GM06990 (cell line): ENCODE measurements around the gene BEST2.

ENCODE experiments used
- DNase-seq: peaks from one replicate; pipeline ENCODE4 v3.0.0-alpha.2; 2011; ENCODE audit not compliant: insufficient read length; ENCODE audit errors: extremely low read depth
- H3K27me3 ChIP-seq: replicated peaks from 2 replicates; pipeline ENCODE4 v1.6.0; 2011; ENCODE audit warnings: low read length; ENCODE audit not compliant: control insufficient read depth, insufficient read depth
- H3K36me3 ChIP-seq: 2 replicates; pipeline ENCODE4 v1.5.1; 2011; ENCODE audit warnings: low read length; ENCODE audit not compliant: control insufficient read depth, insufficient read depth
- H3K4me3 ChIP-seq: replicated peaks from 2 replicates; pipeline ENCODE4 v1.5.1; 2011; ENCODE audit warnings: low read depth, mild to moderate bottlenecking, control low read depth, low read length
- CTCF ChIP-seq: IDR thresholded peaks from 2 replicates; pipeline ENCODE4 v1.5.1; 2011; ENCODE audit warnings: low read length, control low read depth, mild to moderate bottlenecking, inconsistent platforms; ENCODE audit not compliant: insufficient read depth, poor library complexity, severe bottlenecking

The BEST2 gene

GRCh38 chr19:12759686-12760085 lies 8.1 kb downstream of the BEST2 start:
- H3K36me3 ChIP-seq = no peaks in the 10 kb centered on the region; the same call in 1 of the 2 replicates
- no peak overlapping the region for H3K4me3 ChIP-seq
- DNase-seq = no peak
- H3K27me3 ChIP-seq = no peaks in the 10 kb centered on the region
- no peak for TF ChIP-seq CTCF

GRCh38 chr19:12763100-12763499 lies 11.5 kb downstream of the BEST2 start:
- no peak for DNase-seq
- H3K27me3 ChIP-seq = no peaks in the 10 kb centered on the region
- H3K36me3 ChIP-seq = no peaks in the 10 kb centered on the region; the same call in 1 of the 2 replicates
- no peak for TF ChIP-seq CTCF
- H3K4me3 ChIP-seq = no peak overlapping the region

GRCh38 chr19:12764698-12765097 lies 13.1 kb downstream of the BEST2 start:
- Histone ChIP-seq H3K4me3 (no peak overlapping the region), H3K36me3 (no peaks in the 10 kb centered on the region; the same call in 1 of the 2 replicates), H3K27me3 (no peaks in the 10 kb centered on the region)
- TF ChIP-seq CTCF = no peak
- DNase-seq = no peak

GRCh38 chr19:12766051-12766521 lies 14.5 kb downstream of the BEST2 start:
- Histone ChIP-seq H3K27me3 (no peaks in the 10 kb centered on the region), H3K36me3 (no peaks in the 10 kb centered on the region; the same call in 1 of the 2 replicates), H3K4me3 (peak overlapping the region; percentile 43)
- peak; percentile 80 for DNase-seq
- peak; percentile 89 for TF ChIP-seq CTCF

- Histone ChIP-seq H3K4me3 (no peak overlapping the region), H3K36me3 (no peaks in the 10 kb centered on the region; the same call in 1 of the 2 replicates), H3K27me3 (no peaks in the 10 kb centered on the region)
- no peak for DNase-seq
- no peak for TF ChIP-seq CTCF
These were observed 15.6 kb downstream of the BEST2 start for GRCh38 chr19:12767150-12767549.

GRCh38 chr19:12767666-12768065 lies 16.1 kb downstream of the BEST2 start:
- no peak for TF ChIP-seq CTCF
- no peak for DNase-seq
- no peaks in the 10 kb centered on the region; the same call in 1 of the 2 replicates for H3K36me3 ChIP-seq
- H3K4me3 ChIP-seq = no peak overlapping the region
- no peaks in the 10 kb centered on the region for H3K27me3 ChIP-seq
